Thyroid gland (tissue), 4 donors: ENCODE measurements around the gene LIN7B.

Source experiments
- CTCF ChIP-seq, 6 experiments: fragments of 200-600 bp in 3 of 6; fragments of 450-650 bp in 3 of 6; sonication (generic) in 3 of 6; IDR thresholded peaks; one replicate each; pipeline ENCODE4 v1.5.1; 2016 to 2019; ENCODE audit warnings: antibody characterized with exemption in 6 of 6, mild to moderate bottlenecking in 2 of 6, inconsistent platforms in 1 of 6, moderate library complexity in 1 of 6
- POLR2A ChIP-seq, 2 donors: fragments of 450-650 bp; IDR thresholded peaks; one replicate each; pipeline ENCODE4 v1.6.1; 2017; ENCODE audit warnings: antibody characterized with exemption in 2 of 2, mild to moderate bottlenecking in 2 of 2, moderate library complexity in 1 of 2

- TF ChIP-seq CTCF (IDR thresholded peaks at IDR 0.05) (no peak), POLR2A (IDR thresholded peaks at IDR 0.05) (no peak)
Measured at GRCh38 chr19:49150944-49151243, 36.7 kb downstream of the LIN7B start.
